ENCODE data around the gene APEH.
A peak's percentile ranks its signal among the peaks of the same experiment; 100 is the strongest.

The APEH gene

GRCh38 chr3:49652218-49652902, 21.8 kb upstream of the APEH start:
- no peak for DNase-seq

- DNase-seq = no peak
These were observed 21.2 kb upstream of the APEH start for GRCh38 chr3:49652903-49653415.

DNA sequence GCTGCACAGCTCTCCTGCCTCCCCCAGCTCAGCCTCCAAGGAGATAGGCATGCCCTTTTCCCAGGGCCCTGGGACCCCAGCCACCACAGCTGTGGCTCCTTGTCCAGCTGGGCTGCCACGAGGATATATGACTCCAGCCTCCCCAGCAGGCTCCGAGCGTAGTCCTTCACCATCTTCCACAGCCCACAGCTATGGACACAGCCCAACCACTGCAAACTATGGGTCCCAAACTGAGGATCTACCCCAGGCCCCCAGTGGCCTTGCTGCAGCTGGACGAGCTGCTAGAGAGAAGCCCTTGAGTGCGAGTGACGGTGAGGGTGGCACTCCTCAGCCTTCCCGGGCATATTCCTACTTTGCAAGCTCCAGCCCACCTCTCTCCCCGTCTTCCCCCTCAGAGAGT, 20.5 kb upstream of the APEH start:
- DNase-seq = no peak

DNA sequence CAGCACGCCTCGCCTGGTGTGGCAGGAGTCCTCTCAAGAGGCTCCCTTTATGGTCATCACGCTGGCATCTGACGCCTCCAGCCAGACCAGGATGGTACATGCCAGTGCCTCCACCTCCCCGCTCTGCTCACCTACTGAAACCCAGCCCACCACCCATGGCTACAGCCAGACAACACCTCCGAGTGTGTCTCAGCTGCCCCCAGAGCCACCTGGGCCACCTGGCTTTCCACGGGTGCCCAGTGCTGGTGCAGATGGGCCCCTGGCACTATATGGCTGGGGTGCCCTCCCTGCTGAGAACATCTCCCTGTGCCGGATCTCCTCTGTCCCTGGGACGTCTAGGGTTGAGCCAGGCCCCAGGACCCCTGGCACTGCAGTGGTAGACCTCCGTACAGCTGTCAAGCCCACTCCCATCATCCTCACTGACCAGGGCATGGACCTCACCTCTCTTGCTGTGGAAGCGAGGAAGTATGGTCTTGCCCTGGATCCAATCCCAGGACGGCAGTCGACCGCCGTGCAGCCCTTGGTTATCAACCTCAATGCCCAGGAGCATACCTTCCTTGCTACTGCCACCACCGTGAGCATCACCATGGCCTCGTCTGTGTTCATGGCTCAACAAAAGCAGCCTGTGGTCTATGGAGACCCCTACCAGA, 19.9 kb upstream of the APEH start:
- DNase-seq = no peak

DNA sequence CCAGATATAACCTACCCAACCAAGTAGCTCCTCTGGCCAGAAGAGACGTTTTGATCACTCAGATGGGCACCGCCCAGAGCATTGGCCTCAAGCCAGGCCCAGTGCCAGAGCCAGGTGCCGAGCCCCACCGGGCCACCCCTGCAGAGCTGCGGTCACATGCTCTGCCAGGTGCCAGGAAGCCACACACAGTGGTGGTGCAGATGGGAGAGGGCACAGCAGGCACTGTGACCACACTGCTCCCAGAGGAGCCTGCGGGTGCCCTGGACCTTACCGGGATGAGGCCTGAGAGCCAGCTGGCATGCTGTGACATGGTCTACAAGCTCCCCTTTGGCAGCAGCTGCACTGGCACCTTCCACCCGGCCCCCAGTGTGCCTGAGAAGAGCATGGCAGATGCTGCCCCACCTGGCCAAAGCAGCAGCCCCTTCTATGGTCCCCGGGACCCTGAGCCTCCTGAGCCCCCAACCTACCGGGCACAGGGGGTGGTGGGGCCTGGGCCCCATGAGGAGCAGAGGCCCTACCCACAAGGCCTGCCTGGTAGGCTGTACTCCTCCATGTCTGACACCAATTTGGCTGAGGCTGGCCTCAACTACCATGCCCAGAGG, 19.1 kb upstream of the APEH start:
- DNase-seq = peak; percentile 51

GRCh38 chr3:49655731-49656285, 18.3 kb upstream of the APEH start:
- DNase-seq = no peak

DNA sequence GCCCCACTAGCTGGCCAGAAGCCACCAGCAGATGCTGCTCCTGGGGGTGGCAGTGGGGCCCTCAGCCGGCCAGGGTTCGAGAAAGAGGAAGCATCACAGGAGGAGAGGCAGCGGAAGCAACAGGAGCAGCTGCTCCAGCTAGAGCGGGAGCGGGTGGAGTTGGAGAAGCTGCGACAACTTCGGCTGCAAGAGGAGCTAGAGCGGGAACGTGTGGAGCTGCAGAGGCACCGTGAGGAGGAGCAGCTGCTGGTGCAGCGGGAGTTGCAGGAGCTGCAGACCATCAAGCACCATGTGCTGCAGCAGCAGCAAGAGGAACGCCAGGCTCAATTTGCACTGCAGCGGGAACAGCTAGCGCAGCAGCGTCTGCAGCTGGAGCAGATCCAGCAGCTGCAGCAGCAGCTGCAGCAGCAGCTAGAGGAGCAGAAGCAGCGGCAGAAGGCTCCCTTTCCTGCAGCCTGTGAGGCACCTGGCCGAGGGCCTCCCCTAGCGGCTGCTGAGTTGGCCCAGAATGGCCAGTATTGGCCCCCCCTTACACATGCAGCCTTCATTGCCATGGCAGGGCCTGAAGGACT, 17.5 kb upstream of the APEH start:
- DNase-seq = no peak

DNA sequence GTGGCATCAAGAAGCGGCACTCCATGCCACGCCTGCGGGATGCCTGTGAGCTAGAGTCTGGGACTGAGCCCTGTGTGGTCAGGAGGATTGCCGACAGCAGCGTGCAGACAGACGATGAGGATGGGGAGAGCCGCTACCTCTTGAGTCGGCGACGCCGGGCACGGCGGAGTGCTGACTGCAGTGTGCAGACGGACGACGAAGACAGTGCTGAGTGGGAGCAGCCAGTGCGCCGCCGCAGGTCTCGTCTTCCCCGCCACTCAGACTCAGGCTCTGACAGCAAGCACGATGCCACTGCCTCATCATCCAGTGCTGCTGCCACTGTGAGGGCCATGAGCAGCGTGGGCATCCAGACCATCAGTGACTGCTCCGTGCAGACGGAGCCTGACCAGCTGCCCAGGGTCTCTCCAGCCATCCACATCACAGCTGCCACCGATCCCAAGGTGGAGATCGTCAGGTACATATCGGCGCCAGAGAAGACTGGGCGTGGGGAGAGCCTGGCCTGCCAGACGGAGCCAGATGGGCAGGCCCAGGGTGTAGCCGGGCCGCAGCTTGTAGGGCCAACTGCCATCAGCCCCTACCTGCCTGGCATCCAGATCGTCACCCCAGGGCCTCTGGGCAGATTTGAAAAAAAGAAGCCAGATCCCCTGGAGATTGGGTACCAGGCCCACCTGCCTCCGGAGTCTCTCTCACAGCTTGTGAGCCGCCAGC, 16.8 kb upstream of the APEH start:
- DNase-seq = no peak

GRCh38 chr3:49658711-49659110, 15.4 kb upstream of the APEH start:
- DNase-seq = no peak

DNA sequence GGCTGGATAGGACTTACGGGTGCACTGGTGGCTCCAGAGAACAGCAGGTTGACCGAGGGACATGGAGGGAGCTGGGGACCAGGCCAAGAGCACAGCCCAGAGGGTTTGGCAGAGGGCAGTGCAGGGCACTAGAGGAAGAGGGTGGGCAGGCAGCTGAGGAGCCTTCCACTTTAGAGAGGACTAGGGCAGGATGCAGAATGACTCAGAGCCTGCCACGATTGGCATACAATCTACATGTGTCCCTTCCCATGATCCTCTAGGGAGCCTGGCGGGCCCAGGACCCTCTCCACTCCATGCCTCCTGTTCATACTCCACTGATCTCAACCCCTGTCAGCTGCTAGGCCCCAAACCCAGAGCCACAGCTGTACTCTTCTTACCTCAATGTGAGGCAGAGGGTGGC, 14.4 kb upstream of the APEH start:
- DNase-seq = no peak

DNA sequence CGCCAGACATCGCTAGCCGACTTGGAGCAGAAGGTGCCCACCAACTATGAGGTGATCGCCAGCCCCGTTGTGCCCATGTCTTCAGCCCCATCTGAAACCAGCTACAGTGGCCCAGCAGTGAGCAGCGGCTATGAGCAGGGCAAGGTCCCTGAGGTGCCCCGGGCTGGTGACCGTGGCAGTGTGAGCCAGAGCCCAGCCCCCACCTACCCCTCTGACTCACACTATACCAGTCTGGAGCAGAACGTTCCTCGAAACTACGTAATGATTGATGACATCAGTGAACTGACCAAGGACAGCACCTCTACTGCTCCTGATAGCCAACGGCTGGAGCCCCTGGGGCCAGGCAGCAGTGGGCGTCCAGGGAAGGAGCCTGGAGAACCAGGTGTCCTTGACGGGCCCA, 12.9 kb upstream of the APEH start:
- DNase-seq = no peak

DNA sequence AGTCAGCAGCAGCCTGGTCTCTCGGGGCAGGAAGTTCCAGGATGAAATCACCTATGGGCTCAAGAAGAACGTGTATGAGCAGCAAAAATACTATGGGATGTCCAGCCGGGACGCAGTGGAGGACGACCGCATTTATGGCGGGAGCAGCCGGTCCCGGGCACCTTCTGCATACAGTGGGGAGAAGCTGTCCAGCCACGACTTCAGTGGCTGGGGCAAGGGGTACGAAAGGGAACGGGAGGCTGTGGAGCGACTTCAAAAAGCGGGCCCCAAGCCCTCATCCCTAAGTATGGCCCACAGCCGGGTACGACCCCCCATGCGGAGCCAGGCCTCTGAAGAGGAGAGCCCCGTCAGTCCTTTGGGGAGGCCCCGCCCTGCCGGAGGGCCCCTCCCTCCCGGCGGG, 12.1 kb upstream of the APEH start:
- DNase-seq = no peak

DNA sequence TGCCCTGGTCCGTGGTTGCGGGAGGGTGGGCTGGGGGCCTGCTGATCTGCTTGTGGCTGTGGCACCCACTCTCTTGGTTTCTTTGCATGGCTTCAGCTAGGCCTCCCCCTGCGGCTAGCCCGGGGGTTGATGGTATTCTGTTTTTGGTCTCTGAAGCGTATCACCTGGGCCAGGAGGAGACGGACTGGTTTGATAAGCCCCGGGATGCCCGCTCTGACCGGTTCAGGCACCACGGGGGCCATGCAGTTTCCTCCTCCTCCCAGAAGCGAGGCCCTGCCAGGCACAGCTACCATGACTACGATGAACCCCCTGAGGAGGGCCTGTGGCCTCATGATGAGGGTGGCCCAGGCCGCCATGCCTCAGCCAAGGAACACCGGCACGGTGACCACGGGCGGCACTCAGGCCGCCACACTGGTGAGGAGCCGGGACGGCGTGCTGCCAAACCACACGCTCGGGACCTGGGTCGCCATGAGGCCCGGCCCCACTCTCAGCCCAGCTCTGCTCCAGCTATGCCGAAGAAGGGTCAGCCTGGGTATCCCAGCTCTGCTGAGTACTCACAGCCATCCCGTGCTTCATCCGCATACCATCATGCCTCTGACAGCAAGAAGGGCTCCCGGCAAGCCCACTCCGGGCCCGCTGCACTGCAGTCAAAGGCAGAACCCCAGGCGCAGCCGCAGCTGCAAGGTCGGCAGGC, 11.3 kb upstream of the APEH start:
- no peak for DNase-seq

GRCh38 chr3:49663831-49664230, 10.3 kb upstream of the APEH start:
- DNase-seq = no peak

- no peak for DNase-seq
These were observed 9.9 kb upstream of the APEH start for GRCh38 chr3:49664300-49664699.

DNA sequence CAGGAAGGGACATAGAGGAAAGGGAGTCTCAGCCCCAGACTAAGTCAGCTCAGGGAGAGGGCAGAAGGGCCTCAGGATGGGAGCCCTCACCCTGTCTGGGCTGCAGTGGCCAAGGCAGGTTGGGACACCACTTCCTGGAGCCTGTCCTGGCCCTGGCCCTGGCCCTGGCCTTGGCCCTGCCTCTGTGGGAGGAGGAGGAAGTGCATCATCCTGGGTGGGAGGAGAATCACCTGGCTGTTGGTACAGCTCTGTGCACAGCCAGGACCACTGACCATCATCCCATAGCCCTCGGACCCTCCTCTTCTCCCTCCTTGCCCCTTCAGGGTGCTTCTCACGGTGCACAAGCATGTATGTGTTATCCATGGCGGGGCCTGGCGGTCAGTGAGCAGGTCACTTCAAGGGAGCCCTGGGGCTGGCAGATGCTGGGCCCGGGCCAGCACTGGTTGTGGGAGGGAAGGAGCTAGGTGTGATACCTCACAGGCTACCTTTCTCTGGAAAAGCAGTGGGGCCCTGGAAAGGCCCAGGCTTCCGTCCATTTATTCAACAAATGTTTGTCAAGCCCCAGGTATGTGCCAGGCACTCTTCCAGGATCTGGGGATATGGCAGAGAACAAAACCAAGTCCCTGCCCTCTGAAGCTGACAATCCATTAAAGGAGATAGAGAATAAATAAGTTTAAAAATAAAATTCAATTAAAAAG, 8.2 kb upstream of the APEH start:
- no peak for DNase-seq

- DNase-seq = no peak
These were observed 7.6 kb upstream of the APEH start for GRCh38 chr3:49666592-49666991.

DNA sequence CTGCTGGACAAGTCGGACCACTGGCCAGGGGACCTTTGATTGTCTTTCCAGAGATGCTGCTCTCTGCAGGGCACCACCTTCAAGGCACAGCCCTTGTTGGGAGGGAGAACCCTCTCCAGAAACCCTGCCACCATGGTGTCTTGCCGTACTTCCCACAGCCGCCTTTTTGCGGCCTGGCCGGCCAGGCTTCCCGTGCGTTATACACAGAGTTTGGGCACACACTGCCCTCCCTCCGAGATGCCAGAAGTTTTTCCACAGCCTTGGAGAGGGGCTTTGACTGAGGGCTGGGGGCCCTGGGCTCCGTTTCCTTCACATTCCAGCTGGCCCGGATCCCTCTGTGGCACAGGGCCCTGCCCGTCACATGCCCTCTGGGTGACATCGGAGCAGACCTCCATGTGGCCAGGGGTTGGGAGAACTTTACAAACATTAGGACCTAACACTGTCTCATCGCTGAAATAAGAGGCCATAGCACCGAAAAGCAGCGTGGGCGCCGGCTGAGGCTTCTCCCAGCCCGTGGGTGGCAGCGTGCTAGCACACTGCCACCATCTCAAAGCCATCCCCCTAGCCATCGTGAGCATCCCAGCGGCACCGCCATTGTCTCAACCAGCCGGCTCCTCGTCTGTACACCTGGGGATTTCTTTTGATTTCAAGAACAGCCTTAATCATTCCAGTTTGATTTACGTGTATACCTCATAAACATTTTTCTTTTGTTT, 6.3 kb upstream of the APEH start:
- no peak for DNase-seq

DNA sequence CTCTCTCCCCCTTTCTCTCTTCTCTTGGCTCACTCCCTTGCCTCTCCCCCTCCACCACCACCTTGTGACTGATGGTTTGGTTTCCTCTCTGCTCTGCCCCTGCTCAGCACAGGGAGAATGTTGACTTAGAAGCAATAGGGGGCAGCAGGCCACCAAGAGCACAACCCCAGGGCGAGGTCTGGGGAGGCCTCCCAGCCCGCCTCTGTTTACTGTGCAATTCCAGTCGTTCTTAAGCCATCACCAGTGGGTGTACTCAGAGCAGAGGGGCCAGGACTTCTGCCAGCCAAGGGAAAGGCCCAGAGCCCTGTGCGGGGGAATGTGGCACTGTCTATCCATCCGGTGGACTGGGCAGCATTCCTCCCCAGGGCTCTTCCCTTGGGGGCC, 5.7 kb upstream of the APEH start:
- DNase-seq = no peak

- DNase-seq = no peak
These were observed 5.3 kb upstream of the APEH start for GRCh38 chr3:49668861-49669260.

DNA sequence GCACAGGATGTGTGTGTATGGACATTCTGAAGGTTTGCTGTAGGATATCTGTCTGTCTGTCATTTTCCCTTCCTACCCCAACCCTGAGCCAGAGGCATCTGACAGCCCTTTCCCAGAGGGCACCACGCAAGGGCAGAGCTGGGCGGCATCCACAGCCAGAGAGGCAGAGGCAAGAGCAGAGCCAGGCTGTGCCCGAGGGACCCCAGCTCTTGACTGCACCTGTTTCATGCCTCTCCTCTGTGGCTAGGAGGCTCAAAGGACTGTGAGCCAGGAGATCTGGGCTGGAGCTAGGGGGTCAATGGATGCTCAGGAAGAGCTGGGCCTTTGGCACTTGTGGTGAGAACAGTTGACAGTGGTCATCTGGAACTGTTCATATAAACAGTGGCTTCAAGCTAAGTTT, 4.8 kb upstream of the APEH start:
- DNase-seq = no peak
